Fibroblast of skin of right biceps (primary cell): Measurements from ENCODE around the gene HBA1.
"Not testable (repeated sequence)": the region's sequence is repeated elsewhere in the genome, so short reads cannot be mapped to it uniquely, and the experiment has no call there.

Source experiments
- DNase-seq: peaks from one replicate; pipeline ENCODE4 v3.0.0-alpha.2; 2013

The HBA1 gene

DNA sequence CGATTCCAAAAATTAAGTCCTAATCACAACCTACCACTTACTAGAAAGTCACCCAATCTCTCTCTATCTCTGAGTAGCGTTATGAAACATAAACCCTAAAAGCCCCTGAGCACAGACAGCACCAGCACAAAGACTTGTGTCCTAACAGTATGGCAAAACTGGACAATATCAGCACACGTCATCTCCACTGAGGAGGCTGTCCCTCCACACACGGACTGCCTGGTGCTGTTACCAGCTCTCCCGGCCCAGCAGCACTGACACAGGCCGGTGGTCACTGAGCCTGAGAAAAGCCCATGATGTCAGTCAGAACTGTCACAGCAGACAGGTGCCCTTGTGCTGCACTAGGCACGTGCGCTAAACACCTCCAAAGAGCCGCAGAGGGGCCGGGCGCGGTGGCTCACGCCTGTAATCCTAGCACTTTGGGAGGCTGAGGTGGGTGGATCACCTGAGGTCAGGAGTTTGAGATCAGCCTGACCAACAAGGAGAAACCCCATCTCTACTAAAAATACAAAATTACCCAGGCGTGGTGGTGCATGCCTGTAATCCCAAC, 35.2 kb downstream of the HBA1 start:
- DNase-seq: not testable (repeated sequence)

DNA sequence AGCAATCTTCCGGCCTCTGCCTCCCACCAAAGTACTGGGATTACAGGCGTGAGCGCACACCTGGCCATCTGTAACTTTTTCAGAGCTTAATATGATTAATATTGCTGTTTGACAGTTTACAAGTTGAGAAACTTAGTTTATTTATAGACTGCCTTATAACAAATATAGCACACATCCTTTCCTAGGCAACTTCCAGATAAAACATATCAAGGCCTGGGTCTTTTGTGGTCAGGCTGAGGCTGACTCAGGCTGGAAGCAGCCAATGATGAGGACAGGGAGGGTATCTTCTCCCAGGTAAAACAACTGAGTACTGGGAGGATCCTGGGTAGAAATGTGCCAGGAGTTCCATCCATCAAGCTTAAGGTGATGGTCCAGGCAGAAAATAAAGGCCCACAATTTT, 36.5 kb downstream of the HBA1 start:
- DNase-seq: no peak

DNA sequence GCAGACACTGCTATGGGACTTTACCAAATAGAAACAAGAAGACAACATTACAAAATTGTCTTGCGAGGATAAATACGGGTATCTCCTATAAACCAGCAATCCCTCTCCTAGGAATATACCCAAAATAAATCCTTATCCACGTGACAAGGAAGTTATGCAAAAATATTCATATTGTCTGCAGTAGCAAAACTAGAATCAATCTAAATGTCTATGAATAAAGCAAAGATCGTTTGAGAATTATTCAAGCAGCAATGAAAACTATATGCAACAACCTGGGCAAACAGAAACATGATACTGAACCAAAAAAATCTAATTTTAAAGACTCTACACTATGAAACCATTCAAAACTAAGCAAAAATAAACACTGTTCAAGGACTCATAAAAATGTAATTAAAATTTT, 43.5 kb downstream of the HBA1 start:
- no peak for DNase-seq
